Measurements from ENCODE around the gene ADAMTS12. TPM values are rescaled to one million over a fixed set of nuclear protein-coding genes. Genes with fewer than 3 reads are reported as not detected.
"Not testable (repeated sequence)": the region's sequence is repeated elsewhere in the genome, so short reads cannot be mapped to it uniquely, and the experiment has no call there.

ADAMTS12 gene
- total RNA-seq, 3 donors from 2014 or later, result 4.4 to 17.4 (median 15.0) TPM

- H3K27ac ChIP-seq, result no peak overlapping the region
- H3K27me3 ChIP-seq, result no peaks in the 10 kb centered on the region
- no peak overlapping the region for H3K4me3 ChIP-seq
- intact Hi-C loops (cut with DNase I; ENCODE audit: low total_unique reads), result no loop called here
- H3K4me1 ChIP-seq, result no peaks in the 10 kb centered on the region
- H3K36me3 ChIP-seq, result no peaks in the 10 kb centered on the region
- DNase-seq (ENCODE audit: low spot score in 2 of 2), result no peak
- no peaks in the 10 kb centered on the region for H3K9me3 ChIP-seq
- no peak for TF ChIP-seq POLR2A (IDR thresholded peaks at IDR 0.05)
- TF ChIP-seq POLR2AphosphoS5 (IDR thresholded peaks at IDR 0.05), result no peak
- no peak for TF ChIP-seq CTCF (IDR thresholded peaks at IDR 0.05)
Measured at GRCh38 chr5:33524476-33524875, 367.3 kb downstream of the ADAMTS12 start.

DNA sequence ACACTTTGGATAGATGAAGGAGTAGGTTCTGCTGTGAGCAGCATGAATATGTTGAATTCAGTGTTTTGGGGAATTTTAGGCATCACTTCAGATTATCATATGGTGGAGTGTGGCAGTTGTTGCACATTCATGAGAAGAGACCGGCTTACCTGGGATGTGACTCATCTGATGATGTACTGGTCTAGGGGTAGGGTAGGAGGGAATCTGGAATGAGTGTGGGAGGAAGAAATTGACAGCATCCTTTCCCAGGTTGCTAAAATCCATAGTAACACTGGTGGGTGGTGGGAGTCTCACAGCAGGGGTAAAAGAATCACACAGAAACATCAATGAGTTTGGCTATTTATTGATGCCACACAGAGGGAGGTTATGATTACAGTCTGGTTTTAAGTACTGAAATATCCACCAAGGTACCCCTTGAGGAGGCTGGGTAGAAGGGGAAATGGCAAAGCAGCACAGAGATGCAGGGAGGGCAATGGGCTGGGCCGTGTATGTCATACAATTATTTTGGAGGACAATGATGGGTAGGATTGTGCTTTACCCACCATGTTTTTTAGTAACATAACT is 368.5 kb downstream of the ADAMTS12 start:
- intact Hi-C loops (cut with DNase I; ENCODE audit: low total_unique reads), result no loop called here
- no peaks in the 10 kb centered on the region for H3K36me3 ChIP-seq
- DNase-seq (ENCODE audit: low spot score in 2 of 2), result no peak
- no peak overlapping the region for H3K27ac ChIP-seq
- no peaks in the 10 kb centered on the region for H3K4me1 ChIP-seq
- TF ChIP-seq CTCF (IDR thresholded peaks at IDR 0.05) (no peak), POLR2A (IDR thresholded peaks at IDR 0.05) (no peak), POLR2AphosphoS5 (IDR thresholded peaks at IDR 0.05) (no peak)
- no peaks in the 10 kb centered on the region for H3K27me3 ChIP-seq
- H3K9me3 ChIP-seq, result no peaks in the 10 kb centered on the region
- H3K4me3 ChIP-seq, result no peak overlapping the region

- Histone ChIP-seq H3K36me3 (no peaks in the 10 kb centered on the region), H3K4me3 (no peak overlapping the region), H3K27me3 (no peaks in the 10 kb centered on the region), H3K9me3 (no peaks in the 10 kb centered on the region), H3K27ac (no peak overlapping the region), H3K4me1 (no peaks in the 10 kb centered on the region)
- TF ChIP-seq POLR2AphosphoS5 (IDR thresholded peaks at IDR 0.05) (no peak), CTCF (IDR thresholded peaks at IDR 0.05) (no peak)
- intact Hi-C loops (cut with DNase I; ENCODE audit: low total_unique reads), result no loop called here
- no peak for DNase-seq (ENCODE audit: low spot score in 2 of 2)
Measured at GRCh38 chr5:33516421-33516820, 375.4 kb downstream of the ADAMTS12 start.

- H3K27ac ChIP-seq; H3K4me1 ChIP-seq; H3K36me3 ChIP-seq; H3K4me3 ChIP-seq; intact Hi-C loops (cut with DNase I; ENCODE audit: low total_unique reads); H3K27me3 ChIP-seq; DNase-seq (ENCODE audit: low spot score in 2 of 2); H3K9me3 ChIP-seq: not testable (repeated sequence)
Measured at GRCh38 chr5:33515366-33515765, 376.4 kb downstream of the ADAMTS12 start.

DNA sequence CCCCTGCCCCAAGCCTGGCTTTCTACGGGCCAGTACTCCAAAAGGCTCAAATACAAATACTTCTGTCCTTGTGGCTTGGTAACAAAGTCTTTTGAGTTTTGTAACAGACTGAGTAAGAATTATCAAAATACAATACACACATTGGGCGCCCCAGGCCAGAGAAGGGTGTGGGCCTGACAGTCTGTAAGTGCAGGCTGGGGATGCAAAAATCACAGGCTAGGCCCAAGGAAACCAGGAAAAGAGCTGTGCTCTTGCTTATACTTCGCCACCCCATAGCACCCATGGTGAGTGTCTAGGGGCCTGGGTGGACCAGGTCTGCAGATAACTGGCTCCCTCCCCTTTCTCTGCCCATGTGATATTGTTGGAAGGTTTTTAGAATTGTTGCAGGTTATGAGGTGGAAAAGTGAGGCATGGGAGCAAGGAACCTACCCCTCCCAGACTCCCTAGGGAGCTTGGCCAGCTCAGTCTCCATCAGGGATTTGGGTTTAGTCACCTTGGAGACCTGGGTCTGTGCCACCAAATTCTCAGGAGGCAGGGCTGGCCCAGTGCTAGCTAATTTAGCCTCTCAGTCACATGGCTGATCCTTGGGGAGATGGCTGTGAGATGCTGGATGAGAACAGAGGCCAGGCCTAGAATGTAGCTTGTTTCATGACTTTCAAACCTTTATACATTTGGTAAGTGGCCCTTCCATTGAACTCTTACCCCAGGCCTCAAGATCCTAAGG is 378.2 kb downstream of the ADAMTS12 start:
- H3K9me3 ChIP-seq, result no peaks in the 10 kb centered on the region
- H3K4me3 ChIP-seq, result no peak overlapping the region
- no peaks in the 10 kb centered on the region for H3K27me3 ChIP-seq
- intact Hi-C loops (cut with DNase I; ENCODE audit: low total_unique reads), result no loop called here
- no peaks in the 10 kb centered on the region for H3K4me1 ChIP-seq
- DNase-seq (ENCODE audit: low spot score in 2 of 2), result no peak
- TF ChIP-seq CTCF (IDR thresholded peaks at IDR 0.05) (no peak), POLR2A (IDR thresholded peaks at IDR 0.05) (no peak), POLR2AphosphoS5 (IDR thresholded peaks at IDR 0.05) (no peak)
- no peak overlapping the region for H3K27ac ChIP-seq
- no peaks in the 10 kb centered on the region for H3K36me3 ChIP-seq
